Neural cell (in vitro differentiated cells): ENCODE measurements around the gene CNRIP1. TPM values are rescaled to one million over a fixed set of nuclear protein-coding genes. Genes with fewer than 3 reads are reported as not detected.

Source experiments
- H2AFZ ChIP-seq: fragments of 200-600, 300-800 bp; sonication (generic), shearing (Covaris generic); 2 replicates; pipeline ENCODE4 v1.6.0; 2014; ENCODE audit warnings: low read depth, mild to moderate bottlenecking, antibody characterized with exemption, low read length, moderate library complexity
- H3F3A ChIP-seq: fragments of 200-600 bp; shearing (Covaris generic); 2 replicates; pipeline ENCODE4 v1.6.1; 2016; ENCODE audit warnings: mild to moderate bottlenecking, moderate library complexity, mixed read lengths, antibody characterized with exemption, low read length; ENCODE audit not compliant: insufficient read depth, poor library complexity, severe bottlenecking
- H3K27ac ChIP-seq: fragments of 200-600, 300-800 bp; sonication (generic), shearing (Covaris generic); 2 replicates; pipeline ENCODE4 v1.5.1; 2014; ENCODE audit warnings: mild to moderate bottlenecking, low read length, moderate library complexity
- H3K27me3 ChIP-seq: fragments of 300-800, 200-600 bp; sonication (generic), shearing (Covaris generic); 2 replicates; pipeline ENCODE4 v1.6.0; 2014; ENCODE audit warnings: mild to moderate bottlenecking, low read depth, low read length, moderate library complexity; ENCODE audit not compliant: insufficient read depth
- H3K36me3 ChIP-seq: fragments of 300-800, 200-600 bp; sonication (generic), shearing (Covaris generic); 2 replicates; pipeline ENCODE4 v1.5.1; 2014; ENCODE audit warnings: mild to moderate bottlenecking, antibody characterized with exemption, low read length, moderate library complexity; ENCODE audit not compliant: insufficient read depth
- H3K4me2 ChIP-seq: fragments of 300-800, 200-600 bp; sonication (generic), shearing (Covaris generic); 2 replicates; pipeline ENCODE4 v1.6.0; 2014; ENCODE audit warnings: mild to moderate bottlenecking, low read length
- H3K4me3 ChIP-seq: fragments of 300-800, 200-600 bp; sonication (generic), shearing (Covaris generic); 2 replicates; pipeline ENCODE4 v1.5.1; 2014; ENCODE audit warnings: mild to moderate bottlenecking, low read length, moderate library complexity
- H3K79me2 ChIP-seq: fragments of 200-600 bp; shearing (Covaris generic); replicated peaks from 2 replicates; pipeline ENCODE4 v1.6.0; 2014; ENCODE audit warnings: mild to moderate bottlenecking, low read length, moderate library complexity; ENCODE audit not compliant: insufficient read depth
- H3K9ac ChIP-seq: fragments of 300-800, 200-600 bp; sonication (generic), shearing (Covaris generic); 2 replicates; pipeline ENCODE4 v1.6.1; 2016; ENCODE audit warnings: mild to moderate bottlenecking, low read length, mixed read lengths
- H3K9me2 ChIP-seq: fragments of 200-600 bp; shearing (Covaris generic); 2 replicates; pipeline ENCODE4 v1.6.1; 2016; ENCODE audit warnings: mild to moderate bottlenecking, low read length, mixed read lengths; ENCODE audit not compliant: insufficient read depth
- H3K9me3 ChIP-seq: fragments of 200-600, 300-800 bp; sonication (generic), shearing (Covaris generic); 2 replicates; pipeline ENCODE4 v1.6.1; 2016; ENCODE audit warnings: mild to moderate bottlenecking, mixed run types, low read length, moderate library complexity, mixed read lengths
- H4K20me1 ChIP-seq: fragments of 200-600 bp; shearing (Covaris generic); 2 replicates; pipeline ENCODE4 v1.6.1; 2016; ENCODE audit warnings: mild to moderate bottlenecking, mixed run types; ENCODE audit not compliant: insufficient read depth
- EP300 ChIP-seq: fragments of 450-650 bp; conservative IDR thresholded peaks from 2 replicates; pipeline ENCODE4 v1.6.1; 2014; ENCODE audit warnings: antibody characterized with exemption, mild to moderate bottlenecking, moderate library complexity; ENCODE audit not compliant: poor library complexity, severe bottlenecking
- EZH2 ChIP-seq: fragments of 200-600, 300-800 bp; shearing (Covaris generic), sonication (generic); IDR thresholded peaks from 2 replicates; pipeline ENCODE4 v1.6.1; 2014; ENCODE audit warnings: antibody characterized with exemption, low read length, borderline replicate concordance, mild to moderate bottlenecking; ENCODE audit not compliant: insufficient read depth, poor library complexity, severe bottlenecking
- MXI1 ChIP-seq: fragments of 450-650 bp; conservative IDR thresholded peaks from 2 replicates; pipeline ENCODE4 v1.6.1; 2014; ENCODE audit warnings: antibody characterized with exemption, mild to moderate bottlenecking; ENCODE audit not compliant: poor library complexity, severe bottlenecking
- POLR2AphosphoS5 ChIP-seq: IDR thresholded peaks from 2 replicates; pipeline ENCODE4 v1.6.1; 2012
- RAD21 ChIP-seq: fragments of 450-650 bp; conservative IDR thresholded peaks from 2 replicates; pipeline ENCODE4 v1.6.1; 2014; ENCODE audit warnings: antibody characterized with exemption, mild to moderate bottlenecking, moderate library complexity
- SMC3 ChIP-seq: fragments of 450-650 bp; conservative IDR thresholded peaks from 2 replicates; pipeline ENCODE4 v1.6.1; 2014; ENCODE audit warnings: antibody characterized with exemption, mild to moderate bottlenecking, moderate library complexity; ENCODE audit not compliant: poor library complexity
- TAF1 ChIP-seq: IDR thresholded peaks from 2 replicates; pipeline ENCODE4 v1.6.1; 2012; ENCODE audit warnings: low read depth
- polyA plus RNA-seq: library from polyadenylated mRNA; depleted of rRNA; stranded (reverse); fragments of >200 nt; gene quantifications from 2 replicates; pipeline ENCODE4 v1.2.3, GENCODE V29; 2014
- TF ChIP-seq, protein P1 (sequence below): IDR thresholded peaks from 2 replicates; pipeline ENCODE4 v1.6.1; 2012; ENCODE audit warnings: borderline replicate concordance
- TF ChIP-seq, protein P2 (sequence below): fragments of 450-650 bp; IDR thresholded peaks from 2 replicates; pipeline ENCODE4 v1.5.1; 2014; ENCODE audit warnings: antibody characterized with exemption, mild to moderate bottlenecking, moderate library complexity; ENCODE audit not compliant: poor library complexity, severe bottlenecking

Gene CNRIP1
- polyA plus RNA-seq, 1 donor from 2014 or later: 28.2 TPM

DNA sequence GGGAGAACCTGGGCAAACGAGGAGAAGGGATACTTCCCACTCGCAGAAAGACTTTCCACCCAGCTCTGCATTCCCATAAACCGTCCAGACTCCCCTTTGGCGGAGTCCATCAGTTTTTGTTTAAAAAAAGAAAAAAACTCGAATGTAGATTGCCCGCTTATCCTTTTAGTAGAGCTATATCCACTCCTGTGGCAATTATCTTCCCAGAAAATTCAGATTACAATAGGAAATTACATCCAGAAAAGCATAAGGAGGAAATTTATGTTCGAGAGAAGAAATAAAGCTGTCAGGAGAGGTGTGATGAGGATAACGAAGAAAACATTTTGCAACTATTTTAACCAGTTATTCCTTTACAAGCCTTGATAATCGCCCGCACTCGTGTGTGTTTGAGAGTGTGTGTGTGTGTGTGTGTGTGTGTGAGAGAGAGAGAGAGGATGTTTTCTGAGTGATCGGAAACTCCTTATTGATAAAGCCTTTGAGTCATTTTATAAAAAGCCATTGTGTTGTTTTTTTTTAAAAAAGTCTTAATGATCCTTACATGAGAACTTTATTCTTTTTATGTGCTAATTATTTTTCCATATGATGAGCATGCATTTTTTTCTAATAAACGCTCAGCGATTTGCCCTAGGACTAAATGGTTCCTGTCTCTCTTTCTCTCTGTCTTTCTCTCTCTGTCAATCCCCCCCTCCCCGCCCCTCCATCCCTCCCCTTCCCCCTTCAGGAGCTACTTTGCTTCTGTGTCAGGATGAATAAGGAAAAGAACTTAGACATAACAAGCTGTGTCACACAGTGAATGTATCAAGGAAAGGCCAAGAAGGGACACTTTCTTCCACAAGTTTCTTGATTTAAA is 66.3 kb downstream of the CNRIP1 start:
- H3K4me3 ChIP-seq: peak overlapping the region; percentile 89
- no peaks in the 10 kb centered on the region for H3K9me2 ChIP-seq
- H3K4me2 ChIP-seq: peak overlapping the region; percentile 61
- H3K27ac ChIP-seq: peak overlapping the region; percentile 92
- no peaks in the 10 kb centered on the region for H3F3A ChIP-seq
- TF ChIP-seq TAF1 (no peak), EP300 (no peak), RAD21 (no peak), SMC3 (no peak), MXI1 (no peak), EZH2 (no peak), POLR2AphosphoS5 (no peak)
- TF ChIP-seq, protein P1, sequence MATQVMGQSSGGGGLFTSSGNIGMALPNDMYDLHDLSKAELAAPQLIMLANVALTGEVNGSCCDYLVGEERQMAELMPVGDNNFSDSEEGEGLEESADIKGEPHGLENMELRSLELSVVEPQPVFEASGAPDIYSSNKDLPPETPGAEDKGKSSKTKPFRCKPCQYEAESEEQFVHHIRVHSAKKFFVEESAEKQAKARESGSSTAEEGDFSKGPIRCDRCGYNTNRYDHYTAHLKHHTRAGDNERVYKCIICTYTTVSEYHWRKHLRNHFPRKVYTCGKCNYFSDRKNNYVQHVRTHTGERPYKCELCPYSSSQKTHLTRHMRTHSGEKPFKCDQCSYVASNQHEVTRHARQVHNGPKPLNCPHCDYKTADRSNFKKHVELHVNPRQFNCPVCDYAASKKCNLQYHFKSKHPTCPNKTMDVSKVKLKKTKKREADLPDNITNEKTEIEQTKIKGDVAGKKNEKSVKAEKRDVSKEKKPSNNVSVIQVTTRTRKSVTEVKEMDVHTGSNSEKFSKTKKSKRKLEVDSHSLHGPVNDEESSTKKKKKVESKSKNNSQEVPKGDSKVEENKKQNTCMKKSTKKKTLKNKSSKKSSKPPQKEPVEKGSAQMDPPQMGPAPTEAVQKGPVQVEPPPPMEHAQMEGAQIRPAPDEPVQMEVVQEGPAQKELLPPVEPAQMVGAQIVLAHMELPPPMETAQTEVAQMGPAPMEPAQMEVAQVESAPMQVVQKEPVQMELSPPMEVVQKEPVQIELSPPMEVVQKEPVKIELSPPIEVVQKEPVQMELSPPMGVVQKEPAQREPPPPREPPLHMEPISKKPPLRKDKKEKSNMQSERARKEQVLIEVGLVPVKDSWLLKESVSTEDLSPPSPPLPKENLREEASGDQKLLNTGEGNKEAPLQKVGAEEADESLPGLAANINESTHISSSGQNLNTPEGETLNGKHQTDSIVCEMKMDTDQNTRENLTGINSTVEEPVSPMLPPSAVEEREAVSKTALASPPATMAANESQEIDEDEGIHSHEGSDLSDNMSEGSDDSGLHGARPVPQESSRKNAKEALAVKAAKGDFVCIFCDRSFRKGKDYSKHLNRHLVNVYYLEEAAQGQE: no peak
- TF ChIP-seq, protein P2, sequence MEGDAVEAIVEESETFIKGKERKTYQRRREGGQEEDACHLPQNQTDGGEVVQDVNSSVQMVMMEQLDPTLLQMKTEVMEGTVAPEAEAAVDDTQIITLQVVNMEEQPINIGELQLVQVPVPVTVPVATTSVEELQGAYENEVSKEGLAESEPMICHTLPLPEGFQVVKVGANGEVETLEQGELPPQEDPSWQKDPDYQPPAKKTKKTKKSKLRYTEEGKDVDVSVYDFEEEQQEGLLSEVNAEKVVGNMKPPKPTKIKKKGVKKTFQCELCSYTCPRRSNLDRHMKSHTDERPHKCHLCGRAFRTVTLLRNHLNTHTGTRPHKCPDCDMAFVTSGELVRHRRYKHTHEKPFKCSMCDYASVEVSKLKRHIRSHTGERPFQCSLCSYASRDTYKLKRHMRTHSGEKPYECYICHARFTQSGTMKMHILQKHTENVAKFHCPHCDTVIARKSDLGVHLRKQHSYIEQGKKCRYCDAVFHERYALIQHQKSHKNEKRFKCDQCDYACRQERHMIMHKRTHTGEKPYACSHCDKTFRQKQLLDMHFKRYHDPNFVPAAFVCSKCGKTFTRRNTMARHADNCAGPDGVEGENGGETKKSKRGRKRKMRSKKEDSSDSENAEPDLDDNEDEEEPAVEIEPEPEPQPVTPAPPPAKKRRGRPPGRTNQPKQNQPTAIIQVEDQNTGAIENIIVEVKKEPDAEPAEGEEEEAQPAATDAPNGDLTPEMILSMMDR: no peak
- peak overlapping the region; percentile 90 for H3K9ac ChIP-seq
- peak overlapping the region; percentile 54 for H2AFZ ChIP-seq
- no peaks in the 10 kb centered on the region for H3K36me3 ChIP-seq
- H3K79me2 ChIP-seq: peaks cover 31% of the 10 kb centered on the region
- no peaks in the 10 kb centered on the region for H3K9me3 ChIP-seq
- no peaks in the 10 kb centered on the region for H3K27me3 ChIP-seq
- H4K20me1 ChIP-seq: no peaks in the 10 kb centered on the region

DNA sequence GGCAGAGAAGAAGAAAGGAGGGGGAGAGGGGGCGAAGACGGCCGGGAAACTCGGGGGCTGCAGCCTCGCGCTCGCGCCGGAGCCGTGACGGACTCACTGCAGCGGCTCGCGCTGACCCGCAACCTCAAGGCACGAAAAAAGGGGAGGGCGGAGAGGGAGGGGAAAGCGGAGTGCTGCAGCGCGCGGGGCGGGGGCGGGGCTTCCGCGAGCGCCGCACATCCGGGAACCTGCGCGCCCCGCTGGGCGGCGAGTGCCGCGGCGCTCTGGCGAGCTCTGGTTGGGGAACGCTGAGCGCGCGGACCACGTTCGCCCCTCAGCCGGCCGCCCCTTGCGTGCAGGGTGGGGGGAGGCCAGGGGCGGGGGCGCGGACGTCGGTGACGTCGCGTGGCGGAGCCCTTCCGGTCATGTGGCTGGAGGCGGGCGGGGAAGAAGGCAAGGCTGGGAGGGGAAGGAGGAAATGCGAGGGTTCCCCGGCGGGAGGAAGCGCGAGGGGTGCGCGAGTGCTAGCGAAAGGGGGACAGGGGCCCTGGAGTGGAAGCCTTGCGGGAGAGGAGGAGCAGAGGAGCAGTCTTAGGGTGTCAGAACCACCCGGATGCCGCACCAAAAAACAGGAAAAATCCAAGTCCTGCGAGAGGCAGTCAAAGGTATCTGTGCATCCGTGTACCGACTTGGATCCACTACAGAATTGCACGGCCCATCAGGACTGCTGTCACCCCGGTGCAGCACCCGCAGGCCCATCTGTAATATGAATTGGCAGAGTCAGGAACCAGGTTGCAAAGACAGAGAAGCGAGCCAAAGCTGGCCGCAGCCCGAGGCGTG is 67.1 kb downstream of the CNRIP1 start, which contains the start of gene PPP3R1:
Gene PPP3R1 (minus strand): TSS at position 133 of the 819 bp plus-strand sequence. CDS start 405 bp downstream, outside the sequence.
- Histone ChIP-seq H2AFZ (peak within 1 kb of the TSS; percentile 74), H3K9ac (peak within 1 kb of the TSS; percentile 90), H4K20me1 (no peaks in the 10 kb centered on the region), H3K4me2 (peak within 1 kb of the TSS; percentile 83), H3F3A (no peaks in the 10 kb centered on the region), H3K36me3 (no peaks in the 10 kb centered on the region), H3K27ac (peak within 1 kb of the TSS; percentile 92), H3K9me3 (no peaks in the 10 kb centered on the region), H3K27me3 (no peaks in the 10 kb centered on the region), H3K79me2 (peaks cover 39% of the 10 kb centered on the region), H3K9me2 (no peaks in the 10 kb centered on the region), H3K4me3 (peak within 1 kb of the TSS; percentile 89)
- TF ChIP-seq, protein P1: peak; percentile 61
- peak; percentile 48 for TF ChIP-seq TAF1
- TF ChIP-seq RAD21: no peak
- TF ChIP-seq MXI1: peak; percentile 80
- peak; percentile 95 for TF ChIP-seq POLR2AphosphoS5
- TF ChIP-seq, protein P2: no peak
- no peak for TF ChIP-seq EZH2
- no peak for TF ChIP-seq SMC3
- peak; percentile 19 for TF ChIP-seq EP300
